K562 (cell line): ENCODE measurements around the gene PRKAG2. TPM values are rescaled to one million over a fixed set of nuclear protein-coding genes. Genes with fewer than 3 reads are reported as not detected.

Experiments
- ATAC-seq: fragments of 200-7000 bp; cut with Tn5 transposase; 3 replicates; pipeline ENCODE4 v1.9.1; 2020; ENCODE audit warnings: moderate library complexity
- BruUV-seq: library from RNA; stranded (reverse); fragments of 400-500 nt; replicated peaks from 2 replicates; lab custom pipeline; 2021; lab: Mats Ljungman, UMichigan
- CTCF ChIA-PET: fragments of 300-600 bp; formaldehyde crosslinking; extraction: SDS; loops from one replicate; lab custom pipeline; 2021; ENCODE audit warnings: low intra/inter-chr PET ratio; lab: Yijun Ruan, JAX
- POLR2A ChIA-PET: fragments of 300-600, 350-650 bp; sonication (Branson Sonifier 250); formaldehyde crosslinking; extraction: SDS; loops from one replicate; lab custom pipeline; 2021; ENCODE audit warnings: antibody characterized with exemption, inconsistent platforms; lab: Yijun Ruan, JAX
- DNase-seq, 4 experiments: peaks; one replicate each; pipeline versions ENCODE4 v3.0.0 to v3.0.0-alpha.2; 2011 to 2018; ENCODE audit warnings: low spot score in 3 of 4, mixed read lengths in 3 of 4; ENCODE audit errors: extremely low read depth in 1 of 4
- FAIRE-seq: peaks from 2 replicates; lab custom pipeline; 2011; peaks lifted over from hg19 to GRCh38; lab: Jason Lieb, UNC
- H2AFZ ChIP-seq: 2 replicates; pipeline ENCODE4 v1.6.0; 2011; ENCODE audit warnings: low read depth, low read length, control low read depth, inconsistent platforms
- H3K27ac ChIP-seq: fragments of 200-600 bp; 3 replicates; pipeline ENCODE4 v1.8.0; 2011; ENCODE audit warnings: low read depth, mild to moderate bottlenecking, control low read depth, inconsistent platforms, low read length, moderate library complexity, mixed read lengths; ENCODE audit errors: extremely low read depth
- H3K27me3 ChIP-seq, 2 experiments: fragments of 300-600 bp in 1 of 2; 2 replicates in 1 of 2; 3 replicates in 1 of 2; pipeline versions ENCODE4 v1.6.0 to v1.8.0; 2011; ENCODE audit warnings: inconsistent platforms in 2 of 2, low read length in 2 of 2, mild to moderate bottlenecking in 1 of 2, mixed read lengths in 1 of 2, moderate library complexity in 1 of 2; ENCODE audit not compliant: control insufficient read depth in 2 of 2, insufficient read depth in 2 of 2
- H3K36me3 ChIP-seq: fragments of 300-600 bp; 3 replicates; pipeline ENCODE4 v1.8.0; 2011; ENCODE audit warnings: mild to moderate bottlenecking, low read length, inconsistent platforms; ENCODE audit not compliant: control insufficient read depth, insufficient read depth
- H3K4me1 ChIP-seq, 2 experiments: fragments of 200-600 bp in 1 of 2; replicated peaks in 1 of 2; 2 replicates in 1 of 2; 3 replicates in 1 of 2; pipeline versions ENCODE4 v1.5.1 to v1.8.0; 2011; ENCODE audit warnings: inconsistent platforms in 2 of 2, low read length in 2 of 2, mild to moderate bottlenecking in 1 of 2, mixed read lengths in 1 of 2, moderate library complexity in 1 of 2; ENCODE audit not compliant: control insufficient read depth in 2 of 2, insufficient read depth in 2 of 2
- H3K4me2 ChIP-seq: 2 replicates; pipeline ENCODE4 v1.6.1; 2011; ENCODE audit warnings: low read length, control low read depth, inconsistent platforms, mixed read lengths; ENCODE audit not compliant: insufficient read depth
- H3K4me3 ChIP-seq: fragments of 200-600 bp; sonication (generic), shearing (Covaris generic); 2 replicates; pipeline ENCODE4 v1.5.1; 2016; ENCODE audit warnings: control low read depth, inconsistent platforms
- H3K79me2 ChIP-seq: fragments of 200-600 bp; 3 replicates; pipeline ENCODE4 v1.8.0; 2011; ENCODE audit warnings: low read length, inconsistent platforms; ENCODE audit not compliant: control insufficient read depth, insufficient read depth
- H3K9ac ChIP-seq, 2 experiments: 2 replicates each; pipeline versions ENCODE4 v1.6.0 to v1.6.1; 2011; ENCODE audit warnings: low read depth in 2 of 2, low read length in 2 of 2, control low read depth in 1 of 2, inconsistent platforms in 1 of 2, mild to moderate bottlenecking in 1 of 2, mixed read lengths in 1 of 2; ENCODE audit not compliant: insufficient read depth in 1 of 2
- H3K9me1 ChIP-seq: one replicate; pipeline ENCODE4 v1.6.0; 2011; ENCODE audit warnings: inconsistent platforms, mild to moderate bottlenecking, low read length, moderate library complexity; ENCODE audit not compliant: control insufficient read depth, insufficient read depth
- H3K9me3 ChIP-seq: replicated peaks from 2 replicates; pipeline ENCODE4 v1.5.1; 2011; ENCODE audit warnings: low read depth, low read length, inconsistent platforms; ENCODE audit not compliant: control insufficient read depth, insufficient read depth
- H4K20me1 ChIP-seq: replicated peaks from 2 replicates; pipeline ENCODE4 v1.6.1; 2011; ENCODE audit warnings: low read length, inconsistent platforms, mixed read lengths; ENCODE audit not compliant: control insufficient read depth, insufficient read depth
- CREBBP ChIP-seq: IDR thresholded peaks from one replicate; pipeline ENCODE4 v1.6.1; 2012; ENCODE audit warnings: low read depth, mild to moderate bottlenecking, control low read depth, inconsistent platforms, low read length
- CSDE1 ChIP-seq, 2 experiments: fragments of 450-650 bp; IDR thresholded peaks; 2 replicates each; pipeline ENCODE4 v1.6.1; 2016; ENCODE audit warnings: mild to moderate bottlenecking in 1 of 2
- MBD2 ChIP-seq: sonication (generic); IDR thresholded peaks from 2 replicates; pipeline ENCODE4 v1.6.1; 2016; ENCODE audit warnings: low read depth, borderline replicate concordance
- MED1 ChIP-seq: sonication (generic); formaldehyde crosslinking; IDR thresholded peaks from 2 replicates; pipeline ENCODE4 v1.8.1; 2023; ENCODE audit warnings: missing genetic modification reagents, borderline replicate concordance
- NR4A1 ChIP-seq, 2 experiments: fragments of 250-450 bp in 1 of 2; fragments of 450-650 bp in 1 of 2; sonication (Bioruptor Pico) in 1 of 2; IDR thresholded peaks; 2 replicates each; pipeline versions ENCODE4 v1.4.0 to v1.6.1; 2016 to 2020; ENCODE audit warnings: mild to moderate bottlenecking in 2 of 2, missing compliant biosample characterization in 1 of 2, missing genetic modification characterization in 1 of 2, moderate library complexity in 1 of 2
- POLR2B ChIP-seq: fragments of 450-650 bp; IDR thresholded peaks from 2 replicates; pipeline ENCODE4 v1.6.1; 2018; ENCODE audit warnings: low read depth; ENCODE audit not compliant: partially characterized antibody
- PURB ChIP-seq: sonication (generic); formaldehyde crosslinking; IDR thresholded peaks from 2 replicates; pipeline ENCODE4 v1.9.0; 2021; ENCODE audit warnings: low read depth, mild to moderate bottlenecking, missing genetic modification reagents
- RBBP5 ChIP-seq: fragments of 200-600 bp; sonication (generic); IDR thresholded peaks from 2 replicates; pipeline ENCODE4 v1.6.1; 2012; ENCODE audit warnings: borderline replicate concordance, mild to moderate bottlenecking, low read length, control low read depth, inconsistent platforms; ENCODE audit not compliant: insufficient read depth, poor library complexity, severe bottlenecking
- ZBTB5 ChIP-seq: fragments of 450-650 bp; IDR thresholded peaks from 2 replicates; pipeline ENCODE4 v1.6.1; 2017; ENCODE audit warnings: antibody characterized with exemption
- ZNF140 ChIP-seq: fragments of 250-450 bp; sonication (Bioruptor Pico); IDR thresholded peaks from 2 replicates; pipeline ENCODE4 v1.8.0; 2021; ENCODE audit warnings: moderate library complexity, mild to moderate bottlenecking, inconsistent platforms
- ZNF583 ChIP-seq: fragments of 250-450 bp; sonication (Bioruptor Pico); IDR thresholded peaks from 2 replicates; pipeline ENCODE4 v1.4.0; 2020
- ZNF764 ChIP-seq: fragments of 250-450 bp; sonication (Bioruptor Pico); IDR thresholded peaks from 2 replicates; pipeline ENCODE4 v1.4.0; 2020; ENCODE audit warnings: low read depth, mild to moderate bottlenecking, moderate library complexity
- WGBS: fragments of 100-300 bp; shearing (Covaris generic); methylation state at CpG from one replicate; pipeline ENCODE4 v1.1.6; 2016; ENCODE audit warnings: low coverage, mixed read lengths; ENCODE audit not compliant: insufficient coverage; ENCODE audit errors: missing lambda C conversion rate; 5-methylcytosine and 5-hydroxymethylcytosine counted together
- in situ Hi-C: fragments of 300-500 bp; cut with MboI; formaldehyde crosslinking; loops from 4 replicates; pipeline ENCODE4 v1.15.0; 2018; ENCODE audit warnings: inconsistent platforms, mixed read lengths
- intact Hi-C: fragments of 100-400 bp; cut with micrococcal nuclease; formaldehyde crosslinking; loops from 2 replicates; pipeline ENCODE4 v1.14.2; 2022
- polyA plus RNA-seq, 8 experiments: library from polyadenylated mRNA; depleted of rRNA in 4 of 8; stranded (reverse) in 5 of 8; unstranded in 3 of 8; fragments of >200 nt; fragmentation: Nextera tagmentation in 2 of 8; fragmentation: Illumina TruSeq in 1 of 8; extraction: Ambion mirVana in 2 of 8; extraction: Trizol in 1 of 8; gene quantifications; 2 replicates each; pipeline versions ENCODE4 v1.2.1 to v1.2.3, GENCODE V29; 2011 to 2014; ENCODE audit warnings: inconsistent platforms in 1 of 8, missing spikeins in 1 of 8
- total RNA-seq, 7 experiments: library from RNA; depleted of rRNA in 6 of 7; stranded (reverse); fragments of >200 nt in 6 of 7; fragmentation: Illumina TruSeq in 2 of 7; extraction: Trizol in 2 of 7; gene quantifications; 2 replicates each; pipeline versions ENCODE4 v1.2.1 to v1.2.3, GENCODE V29; 2011 to 2021; ENCODE audit warnings: low replicate concordance in 1 of 7
- TF ChIP-seq, protein P1 (sequence below): fragments of 250-450 bp; sonication (Bioruptor Pico); IDR thresholded peaks from 2 replicates; pipeline ENCODE4 v1.4.0; 2020; ENCODE audit warnings: mild to moderate bottlenecking, moderate library complexity
- TF ChIP-seq, protein P2 (sequence below): sonication (generic); formaldehyde crosslinking; IDR thresholded peaks from 2 replicates; pipeline ENCODE4 v1.9.0; 2022; ENCODE audit warnings: mild to moderate bottlenecking, missing genetic modification reagents

Gene PRKAG2
- total and polyA plus RNA-seq, 9 of the 15 experiments (the other 6 are each of a cell fraction or from before 2014, with no cell fraction given) = 0.99 to 5.6 (median 3.3) TPM

- TF ChIP-seq, protein P1, sequence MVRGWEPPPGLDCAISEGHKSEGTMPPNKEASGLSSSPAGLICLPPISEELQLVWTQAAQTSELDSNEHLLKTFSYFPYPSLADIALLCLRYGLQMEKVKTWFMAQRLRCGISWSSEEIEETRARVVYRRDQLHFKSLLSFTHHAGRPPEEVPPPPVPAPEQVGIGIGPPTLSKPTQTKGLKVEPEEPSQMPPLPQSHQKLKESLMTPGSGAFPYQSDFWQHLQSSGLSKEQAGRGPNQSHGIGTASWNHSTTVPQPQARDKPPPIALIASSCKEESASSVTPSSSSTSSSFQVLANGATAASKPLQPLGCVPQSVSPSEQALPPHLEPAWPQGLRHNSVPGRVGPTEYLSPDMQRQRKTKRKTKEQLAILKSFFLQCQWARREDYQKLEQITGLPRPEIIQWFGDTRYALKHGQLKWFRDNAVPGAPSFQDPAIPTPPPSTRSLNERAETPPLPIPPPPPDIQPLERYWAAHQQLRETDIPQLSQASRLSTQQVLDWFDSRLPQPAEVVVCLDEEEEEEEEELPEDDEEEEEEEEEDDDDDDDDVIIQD (CRISPR knock-in tag) = no peak
- TF ChIP-seq POLR2B = no peak
- no peak for TF ChIP-seq ZNF583 (CRISPR knock-in tag)
- no peak for TF ChIP-seq RBBP5
- TF ChIP-seq, all 486 proteins: peak for 0
These were observed 101.1 kb downstream of the PRKAG2 start (continued) for GRCh38 chr7:151775547-151776443.

DNA sequence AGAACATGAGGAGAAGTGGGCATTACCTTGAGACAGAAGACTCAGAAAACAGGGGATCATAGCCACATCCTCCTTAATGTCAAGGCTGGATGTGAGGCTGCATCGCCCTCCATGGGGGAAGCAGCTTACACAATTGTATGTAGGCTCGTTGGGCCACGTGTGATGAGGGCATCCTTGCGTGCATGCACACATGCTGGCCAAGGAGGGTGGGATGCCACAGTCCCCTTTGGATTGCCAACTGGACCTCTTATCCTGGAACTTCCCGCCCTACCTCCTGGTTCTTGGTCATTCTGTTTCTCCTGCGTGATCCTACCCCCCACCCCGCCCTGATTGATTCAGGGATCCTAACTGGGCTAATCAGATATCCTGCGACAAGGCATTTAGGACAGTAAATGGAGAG is 102.0 kb downstream of the PRKAG2 start:
- FAIRE-seq (no peak), ATAC-seq (no peak), DNase-seq (no peak)
- WGBS = under 1% methylated on average over 8 of the region's 8 CpGs
- H3K9me3 ChIP-seq = no peaks in the 10 kb centered on the region
- H3K4me3 ChIP-seq = no peak overlapping the region
- H3K9me1 ChIP-seq = no peaks in the 10 kb centered on the region
- no peaks in the 10 kb centered on the region for H3K4me1 ChIP-seq
- no peak overlapping the region for H2AFZ ChIP-seq
- in situ Hi-C loops (no loop called here), intact Hi-C loops (no loop called here)
- BruUV-seq = no TSS peak
- no peak overlapping the region for H3K9ac ChIP-seq
- no peaks in the 10 kb centered on the region for H3K79me2 ChIP-seq
- TF ChIP-seq CSDE1 (IDR thresholded peaks at IDR 0.05) (no peak), CREBBP (no peak), NR4A1 (CRISPR knock-in tag; IDR thresholded peaks at IDR 0.05) (no peak), NR4A1 (tag; IDR thresholded peaks at IDR 0.05) (no peak), ZNF764 (CRISPR knock-in tag) (no peak), MBD2 (no peak), MED1 (CRISPR knock-in tag) (no peak), ZBTB5 (no peak), ZNF140 (no peak), PURB (CRISPR knock-in tag) (no peak)
- TF ChIP-seq, protein P2, sequence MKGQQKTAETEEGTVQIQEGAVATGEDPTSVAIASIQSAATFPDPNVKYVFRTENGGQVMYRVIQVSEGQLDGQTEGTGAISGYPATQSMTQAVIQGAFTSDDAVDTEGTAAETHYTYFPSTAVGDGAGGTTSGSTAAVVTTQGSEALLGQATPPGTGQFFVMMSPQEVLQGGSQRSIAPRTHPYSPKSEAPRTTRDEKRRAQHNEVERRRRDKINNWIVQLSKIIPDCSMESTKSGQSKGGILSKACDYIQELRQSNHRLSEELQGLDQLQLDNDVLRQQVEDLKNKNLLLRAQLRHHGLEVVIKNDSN (CRISPR knock-in tag) = no peak
- no peaks in the 10 kb centered on the region for H3K36me3 ChIP-seq
- H3K27ac ChIP-seq = no peak overlapping the region
- H3K4me2 ChIP-seq = no peak overlapping the region
- POLR2A ChIA-PET = interaction anchor here (1.3 to 1.7 kb wide), 3 partner anchors 11 to 132 kb away, joined by 3 to 5 read pairs (median 3); no protein-coding TSS in a partner anchor
- H3K27me3 ChIP-seq = peaks cover 46 to 67% of the 10 kb centered on the region in 2 experiments
- CTCF ChIA-PET = no interaction called here
- no peaks in the 10 kb centered on the region for H4K20me1 ChIP-seq
